HEK293 (cell line): ENCODE results near the gene MAD2L1BP.

ENCODE experiments used
- CTCF ChIA-PET: fragments of 350-600 bp; formaldehyde crosslinking; extraction: SDS; loops from one replicate; lab custom pipeline; 2021; ENCODE audit warnings: antibody characterized with exemption; lab: Yijun Ruan, JAX
- POLR2A ChIA-PET: fragments of 300-600 bp; formaldehyde crosslinking; extraction: SDS; loops from one replicate; lab custom pipeline; 2020; ENCODE audit warnings: antibody characterized with exemption, inconsistent platforms; lab: Yijun Ruan, JAX
- H3K27ac ChIP-seq: fragments of 200-500 bp; sonication (Bioruptor generic); 2 replicates; pipeline ENCODE4 v1.5.1; 2014; ENCODE audit warnings: low read depth, low read length, control low read depth, inconsistent platforms; ENCODE audit errors: extremely low read depth
- H3K36me3 ChIP-seq, 2 experiments: fragments of 200-500 bp in 1 of 2; sonication (Bioruptor generic) in 1 of 2; 1 replicate in 1 of 2; 2 replicates in 1 of 2; pipeline ENCODE4 v1.5.1; 2014 to 2017; ENCODE audit warnings: inconsistent platforms in 2 of 2, low read length in 2 of 2; ENCODE audit not compliant: control insufficient read depth in 2 of 2, insufficient read depth in 1 of 2
- H3K4me1 ChIP-seq: fragments of 200-500 bp; sonication (Bioruptor generic); 2 replicates; pipeline ENCODE4 v1.5.1; 2014; ENCODE audit warnings: mild to moderate bottlenecking, low read length, inconsistent platforms; ENCODE audit not compliant: control insufficient read depth, insufficient read depth
- H3K4me3 ChIP-seq: 2 replicates; pipeline ENCODE4 v1.5.1; 2011; ENCODE audit warnings: low read depth, mild to moderate bottlenecking, control low read depth, low read length, moderate library complexity
- H3K9me3 ChIP-seq: fragments of 200-500 bp; sonication (Bioruptor generic); 2 replicates; pipeline ENCODE4 v1.5.1; 2014; ENCODE audit warnings: low read depth, low read length, inconsistent platforms; ENCODE audit not compliant: control insufficient read depth, insufficient read depth
- BCL11B ChIP-seq: fragments of 450-650 bp; formaldehyde crosslinking; IDR thresholded peaks from 2 replicates; pipeline ENCODE4 v1.5.1; 2016; ENCODE audit warnings: low read depth, missing biosample characterization, missing genetic modification characterization
- GLIS1 ChIP-seq: fragments of 450-650 bp; formaldehyde crosslinking; IDR thresholded peaks from 2 replicates; pipeline ENCODE4 v1.5.1; 2016; ENCODE audit warnings: missing biosample characterization, missing genetic modification characterization
- GLIS2 ChIP-seq: fragments of 450-650 bp; formaldehyde crosslinking; IDR thresholded peaks from 2 replicates; pipeline ENCODE4 v1.5.1; 2016; ENCODE audit warnings: missing biosample characterization, missing genetic modification characterization
- YY2 ChIP-seq: fragments of 450-650 bp; formaldehyde crosslinking; IDR thresholded peaks from 2 replicates; pipeline ENCODE4 v1.5.1; 2016; ENCODE audit warnings: missing biosample characterization, missing genetic modification characterization
- ZFP69B ChIP-seq: fragments of 450-650 bp; formaldehyde crosslinking; IDR thresholded peaks from 2 replicates; pipeline ENCODE4 v1.5.1; 2016; ENCODE audit warnings: missing biosample characterization, missing genetic modification characterization
- ZNF138 ChIP-seq: fragments of 450-650 bp; formaldehyde crosslinking; IDR thresholded peaks from 2 replicates; pipeline ENCODE4 v1.5.1; 2016; ENCODE audit warnings: missing biosample characterization, missing genetic modification characterization, borderline replicate concordance
- ZNF23 ChIP-seq: fragments of 450-650 bp; formaldehyde crosslinking; IDR thresholded peaks from 2 replicates; pipeline ENCODE4 v1.5.1; 2016; ENCODE audit warnings: missing biosample characterization, missing genetic modification characterization, borderline replicate concordance
- ZNF548 ChIP-seq: fragments of 450-650 bp; formaldehyde crosslinking; IDR thresholded peaks from 2 replicates; pipeline ENCODE4 v1.5.1; 2016; ENCODE audit warnings: missing biosample characterization, missing genetic modification characterization
- ZNF549 ChIP-seq: fragments of 450-650 bp; IDR thresholded peaks from 2 replicates; pipeline ENCODE4 v1.5.1; 2018; ENCODE audit warnings: missing biosample characterization, missing genetic modification characterization, mild to moderate bottlenecking, inconsistent platforms, moderate library complexity
- ZNF571 ChIP-seq: fragments of 450-650 bp; formaldehyde crosslinking; IDR thresholded peaks from 2 replicates; pipeline ENCODE4 v1.5.0; 2017; ENCODE audit warnings: missing biosample characterization, missing genetic modification characterization
- ZNF626 ChIP-seq: fragments of 450-650 bp; sonication (Bioruptor Pico); formaldehyde crosslinking; IDR thresholded peaks from 2 replicates; pipeline ENCODE4 v1.5.1; 2018; ENCODE audit warnings: missing biosample characterization, missing genetic modification characterization, inconsistent platforms
- ZNF654 ChIP-seq: fragments of 450-650 bp; formaldehyde crosslinking; IDR thresholded peaks from 2 replicates; pipeline ENCODE4 v1.5.1; 2016; ENCODE audit warnings: low read depth, missing biosample characterization, missing genetic modification characterization
- ZNF843 ChIP-seq: fragments of 450-650 bp; formaldehyde crosslinking; IDR thresholded peaks from 2 replicates; pipeline ENCODE4 v1.5.1; 2016; ENCODE audit warnings: missing biosample characterization, missing genetic modification characterization
- ZSCAN30 ChIP-seq: fragments of 450-650 bp; IDR thresholded peaks from 2 replicates; pipeline ENCODE4 v1.5.1; 2018; ENCODE audit warnings: missing biosample characterization, mild to moderate bottlenecking, missing genetic modification characterization, moderate library complexity
- TF ChIP-seq, protein P1 (sequence below): fragments of 450-650 bp; formaldehyde crosslinking; IDR thresholded peaks from 2 replicates; pipeline ENCODE4 v1.5.1; 2016; ENCODE audit warnings: missing biosample characterization, missing genetic modification characterization
- TF ChIP-seq, protein P2 (sequence below): fragments of 450-650 bp; formaldehyde crosslinking; IDR thresholded peaks from 2 replicates; pipeline ENCODE4 v1.5.1; 2016; ENCODE audit warnings: missing biosample characterization, missing genetic modification characterization
- TF ChIP-seq, protein P3 (sequence below): fragments of 450-650 bp; formaldehyde crosslinking; IDR thresholded peaks from 2 replicates; pipeline ENCODE4 v1.5.1; 2017; ENCODE audit warnings: missing biosample characterization, missing genetic modification characterization
- TF ChIP-seq, protein P4 (sequence below): fragments of 450-650 bp; formaldehyde crosslinking; IDR thresholded peaks from 2 replicates; pipeline ENCODE4 v1.5.1; 2016; ENCODE audit warnings: missing biosample characterization, missing genetic modification characterization
- TF ChIP-seq, protein P5 (sequence below): fragments of 450-650 bp; formaldehyde crosslinking; conservative IDR thresholded peaks from 2 replicates; pipeline ENCODE4 v1.5.1; 2016; ENCODE audit warnings: low read depth, missing biosample characterization, missing genetic modification characterization
- TF ChIP-seq, protein P6 (sequence below): fragments of 450-650 bp; formaldehyde crosslinking; IDR thresholded peaks from 2 replicates; pipeline ENCODE4 v1.5.1; 2016; ENCODE audit warnings: missing biosample characterization, missing genetic modification characterization

Gene MAD2L1BP

DNA sequence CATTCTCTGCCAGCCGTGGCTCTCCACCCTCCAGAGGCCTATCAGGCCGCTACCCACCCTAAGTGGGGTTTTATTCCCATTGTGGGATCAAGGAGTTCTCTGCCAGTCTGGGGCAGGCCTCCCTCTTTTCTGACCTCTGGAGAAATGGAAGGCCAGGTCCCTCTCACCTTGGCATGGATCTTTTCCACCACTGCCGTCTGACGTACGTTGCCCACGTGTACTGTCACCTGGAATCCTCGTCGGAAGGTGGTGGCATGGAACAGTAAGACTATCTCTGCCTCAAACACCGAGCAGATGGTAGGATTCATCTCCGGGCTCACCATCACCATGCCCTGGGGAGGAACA lies 13.8 kb upstream of the MAD2L1BP start:
- Histone ChIP-seq H3K4me1 (no peaks in the 10 kb centered on the region), H3K9me3 (no peaks in the 10 kb centered on the region), H3K4me3 (no peak overlapping the region), H3K36me3 (peaks cover 25 to 76% of the 10 kb centered on the region in 2 experiments), H3K27ac (no peak overlapping the region)
- ChIA-PET POLR2A (no interaction called here), CTCF (interaction anchor here (1.2 kb wide), 1 partner anchor 13 kb away, joined by 3 read pairs; no protein-coding TSS in a partner anchor)
- TF ChIP-seq ZNF548 (no peak), ZSCAN30 (tag by site-specific recombination) (no peak), ZNF571 (tag by site-specific recombination) (no peak), YY2 (no peak)

DNA sequence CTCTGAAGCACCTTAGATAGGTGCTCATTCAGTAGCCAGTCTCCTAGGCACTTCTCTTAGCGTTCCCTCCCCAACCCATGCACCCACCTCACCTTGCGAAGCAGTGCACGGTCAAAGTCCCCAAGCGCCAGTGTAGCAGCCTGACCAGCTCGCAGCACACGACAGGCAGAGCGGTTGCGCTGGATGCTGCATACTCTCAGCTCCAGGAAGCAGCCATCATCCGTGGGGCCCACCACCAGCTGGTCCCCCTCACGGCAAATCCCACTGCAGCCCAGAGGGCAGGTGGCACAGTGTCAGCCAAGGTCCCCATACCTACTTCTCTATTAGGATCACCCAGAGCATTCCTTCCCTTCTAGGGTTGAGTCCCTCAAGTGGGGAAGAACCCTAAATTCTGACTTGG lies 13.1 kb upstream of the MAD2L1BP start:
- Histone ChIP-seq H3K9me3 (no peaks in the 10 kb centered on the region), H3K27ac (no peak overlapping the region), H3K4me1 (0 out of 2 replicates have a peak, but pooled peaks cover 7% of the 10 kb centered on the region), H3K36me3 (peaks cover 25 to 74% of the 10 kb centered on the region in 2 experiments), H3K4me3 (no peak overlapping the region)
- ChIA-PET POLR2A (interaction anchor here (1.1 kb wide), 1 partner anchor 9 kb away, joined by 4 read pairs; no protein-coding TSS in a partner anchor), CTCF (interaction anchor here (0.5 to 1.2 kb wide), 3 partner anchors 14 to 78 kb away, joined by 3 read pairs; no protein-coding TSS in a partner anchor)
- TF ChIP-seq ZFP69B (tag by site-specific recombination) (peak; percentile 69; the same call in 1 of the 2 replicates), ZNF23 (tag by site-specific recombination) (no peak)
- TF ChIP-seq, protein P1, sequence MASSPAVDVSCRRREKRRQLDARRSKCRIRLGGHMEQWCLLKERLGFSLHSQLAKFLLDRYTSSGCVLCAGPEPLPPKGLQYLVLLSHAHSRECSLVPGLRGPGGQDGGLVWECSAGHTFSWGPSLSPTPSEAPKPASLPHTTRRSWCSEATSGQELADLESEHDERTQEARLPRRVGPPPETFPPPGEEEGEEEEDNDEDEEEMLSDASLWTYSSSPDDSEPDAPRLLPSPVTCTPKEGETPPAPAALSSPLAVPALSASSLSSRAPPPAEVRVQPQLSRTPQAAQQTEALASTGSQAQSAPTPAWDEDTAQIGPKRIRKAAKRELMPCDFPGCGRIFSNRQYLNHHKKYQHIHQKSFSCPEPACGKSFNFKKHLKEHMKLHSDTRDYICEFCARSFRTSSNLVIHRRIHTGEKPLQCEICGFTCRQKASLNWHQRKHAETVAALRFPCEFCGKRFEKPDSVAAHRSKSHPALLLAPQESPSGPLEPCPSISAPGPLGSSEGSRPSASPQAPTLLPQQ, result peak; percentile 84

DNA sequence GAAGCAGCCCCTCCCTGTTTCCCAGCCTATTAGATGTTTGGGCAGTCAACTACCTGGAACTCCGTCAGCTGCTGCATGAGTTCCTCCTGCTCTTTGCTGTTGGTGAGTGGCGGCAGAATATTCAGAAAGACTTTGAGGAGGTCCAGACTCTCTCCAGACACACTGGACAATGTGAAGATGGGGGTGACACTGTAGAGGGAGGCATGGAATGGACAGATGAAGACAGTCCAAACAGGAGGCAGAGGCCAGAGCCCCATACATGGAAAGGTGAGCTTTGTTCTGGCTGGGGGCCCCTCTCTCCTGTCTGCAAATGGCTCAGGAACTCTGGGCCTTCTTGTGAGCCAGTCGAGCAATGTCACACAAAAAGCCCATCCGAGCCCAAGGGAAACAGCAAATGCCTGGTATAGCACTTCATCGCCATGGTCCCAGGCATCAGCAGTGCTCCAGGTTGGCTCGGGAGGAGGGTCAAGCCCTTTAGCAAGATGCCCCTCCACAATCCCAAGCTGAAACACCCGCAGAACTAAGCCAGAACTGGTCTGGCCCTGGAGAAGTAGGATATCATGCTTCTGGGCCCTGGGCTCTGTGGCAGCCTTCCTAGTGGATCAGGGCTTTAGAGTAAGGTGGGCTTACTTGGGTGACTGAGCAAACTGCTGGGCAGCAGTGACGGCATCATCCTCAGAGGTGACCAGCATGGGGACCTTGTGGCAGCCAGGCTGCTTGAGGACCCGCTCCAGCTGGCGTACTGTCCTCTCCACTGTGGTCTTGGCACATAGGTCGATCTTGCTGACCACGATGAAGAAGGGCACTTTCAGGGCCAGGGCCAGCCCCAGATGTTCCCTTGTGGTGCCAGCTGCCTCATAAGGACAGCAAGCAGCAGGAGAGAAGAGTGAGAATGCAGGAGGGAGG lies 11.5 kb upstream of the MAD2L1BP start:
- H3K4me3 ChIP-seq, result no peak overlapping the region
- ChIA-PET CTCF (no interaction called here), POLR2A (interaction anchor here (1.1 to 1.3 kb wide), 2 partner anchors 11 kb away, joined by 3 to 4 read pairs; partner anchors contain the start of gene MAD2L1BP)
- H3K4me1 ChIP-seq, result 0 out of 2 replicates have a peak, but pooled peaks cover 8% of the 10 kb centered on the region
- no peak overlapping the region for H3K27ac ChIP-seq
- H3K36me3 ChIP-seq, result peaks cover 18 to 72% of the 10 kb centered on the region in 2 experiments
- no peaks in the 10 kb centered on the region for H3K9me3 ChIP-seq
- TF ChIP-seq GLIS1 (tag by site-specific recombination), result no peak
- TF ChIP-seq, protein P2, sequence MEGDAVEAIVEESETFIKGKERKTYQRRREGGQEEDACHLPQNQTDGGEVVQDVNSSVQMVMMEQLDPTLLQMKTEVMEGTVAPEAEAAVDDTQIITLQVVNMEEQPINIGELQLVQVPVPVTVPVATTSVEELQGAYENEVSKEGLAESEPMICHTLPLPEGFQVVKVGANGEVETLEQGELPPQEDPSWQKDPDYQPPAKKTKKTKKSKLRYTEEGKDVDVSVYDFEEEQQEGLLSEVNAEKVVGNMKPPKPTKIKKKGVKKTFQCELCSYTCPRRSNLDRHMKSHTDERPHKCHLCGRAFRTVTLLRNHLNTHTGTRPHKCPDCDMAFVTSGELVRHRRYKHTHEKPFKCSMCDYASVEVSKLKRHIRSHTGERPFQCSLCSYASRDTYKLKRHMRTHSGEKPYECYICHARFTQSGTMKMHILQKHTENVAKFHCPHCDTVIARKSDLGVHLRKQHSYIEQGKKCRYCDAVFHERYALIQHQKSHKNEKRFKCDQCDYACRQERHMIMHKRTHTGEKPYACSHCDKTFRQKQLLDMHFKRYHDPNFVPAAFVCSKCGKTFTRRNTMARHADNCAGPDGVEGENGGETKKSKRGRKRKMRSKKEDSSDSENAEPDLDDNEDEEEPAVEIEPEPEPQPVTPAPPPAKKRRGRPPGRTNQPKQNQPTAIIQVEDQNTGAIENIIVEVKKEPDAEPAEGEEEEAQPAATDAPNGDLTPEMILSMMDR (tag by site-specific recombination), result no peak
- no peak for TF ChIP-seq BCL11B (tag by site-specific recombination)
- no peak for TF ChIP-seq ZNF626 (tag by site-specific recombination)
- no peak for TF ChIP-seq GLIS2 (tag by site-specific recombination)
- TF ChIP-seq, protein P3, sequence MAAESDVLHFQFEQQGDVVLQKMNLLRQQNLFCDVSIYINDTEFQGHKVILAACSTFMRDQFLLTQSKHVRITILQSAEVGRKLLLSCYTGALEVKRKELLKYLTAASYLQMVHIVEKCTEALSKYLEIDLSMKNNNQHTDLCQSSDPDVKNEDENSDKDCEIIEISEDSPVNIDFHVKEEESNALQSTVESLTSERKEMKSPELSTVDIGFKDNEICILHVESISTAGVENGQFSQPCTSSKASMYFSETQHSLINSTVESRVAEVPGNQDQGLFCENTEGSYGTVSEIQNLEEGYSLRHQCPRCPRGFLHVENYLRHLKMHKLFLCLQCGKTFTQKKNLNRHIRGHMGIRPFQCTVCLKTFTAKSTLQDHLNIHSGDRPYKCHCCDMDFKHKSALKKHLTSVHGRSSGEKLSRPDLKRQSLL (tag by site-specific recombination), result no peak
- TF ChIP-seq ZNF138 (tag by site-specific recombination), result no peak
- TF ChIP-seq ZNF654 (tag by site-specific recombination), result no peak
- TF ChIP-seq, protein P4, sequence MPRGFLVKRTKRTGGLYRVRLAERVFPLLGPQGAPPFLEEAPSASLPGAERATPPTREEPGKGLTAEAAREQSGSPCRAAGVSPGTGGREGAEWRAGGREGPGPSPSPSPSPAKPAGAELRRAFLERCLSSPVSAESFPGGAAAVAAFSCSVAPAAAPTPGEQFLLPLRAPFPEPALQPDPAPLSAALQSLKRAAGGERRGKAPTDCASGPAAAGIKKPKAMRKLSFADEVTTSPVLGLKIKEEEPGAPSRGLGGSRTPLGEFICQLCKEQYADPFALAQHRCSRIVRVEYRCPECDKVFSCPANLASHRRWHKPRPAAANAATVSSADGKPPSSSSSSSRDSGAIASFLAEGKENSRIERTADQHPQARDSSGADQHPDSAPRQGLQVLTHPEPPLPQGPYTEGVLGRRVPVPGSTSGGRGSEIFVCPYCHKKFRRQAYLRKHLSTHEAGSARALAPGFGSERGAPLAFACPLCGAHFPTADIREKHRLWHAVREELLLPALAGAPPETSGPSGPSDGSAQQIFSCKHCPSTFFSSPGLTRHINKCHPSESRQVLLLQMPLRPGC (tag by site-specific recombination), result no peak
- no peak for TF ChIP-seq ZNF843 (tag by site-specific recombination)
- TF ChIP-seq, protein P5, sequence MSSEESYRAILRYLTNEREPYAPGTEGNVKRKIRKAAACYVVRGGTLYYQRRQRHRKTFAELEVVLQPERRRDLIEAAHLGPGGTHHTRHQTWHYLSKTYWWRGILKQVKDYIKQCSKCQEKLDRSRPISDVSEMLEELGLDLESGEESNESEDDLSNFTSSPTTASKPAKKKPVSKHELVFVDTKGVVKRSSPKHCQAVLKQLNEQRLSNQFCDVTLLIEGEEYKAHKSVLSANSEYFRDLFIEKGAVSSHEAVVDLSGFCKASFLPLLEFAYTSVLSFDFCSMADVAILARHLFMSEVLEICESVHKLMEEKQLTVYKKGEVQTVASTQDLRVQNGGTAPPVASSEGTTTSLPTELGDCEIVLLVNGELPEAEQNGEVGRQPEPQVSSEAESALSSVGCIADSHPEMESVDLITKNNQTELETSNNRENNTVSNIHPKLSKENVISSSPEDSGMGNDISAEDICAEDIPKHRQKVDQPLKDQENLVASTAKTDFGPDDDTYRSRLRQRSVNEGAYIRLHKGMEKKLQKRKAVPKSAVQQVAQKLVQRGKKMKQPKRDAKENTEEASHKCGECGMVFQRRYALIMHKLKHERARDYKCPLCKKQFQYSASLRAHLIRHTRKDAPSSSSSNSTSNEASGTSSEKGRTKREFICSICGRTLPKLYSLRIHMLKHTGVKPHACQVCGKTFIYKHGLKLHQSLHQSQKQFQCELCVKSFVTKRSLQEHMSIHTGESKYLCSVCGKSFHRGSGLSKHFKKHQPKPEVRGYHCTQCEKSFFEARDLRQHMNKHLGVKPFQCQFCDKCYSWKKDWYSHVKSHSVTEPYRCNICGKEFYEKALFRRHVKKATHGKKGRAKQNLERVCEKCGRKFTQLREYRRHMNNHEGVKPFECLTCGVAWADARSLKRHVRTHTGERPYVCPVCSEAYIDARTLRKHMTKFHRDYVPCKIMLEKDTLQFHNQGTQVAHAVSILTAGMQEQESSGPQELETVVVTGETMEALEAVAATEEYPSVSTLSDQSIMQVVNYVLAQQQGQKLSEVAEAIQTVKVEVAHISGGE (tag by site-specific recombination), result no peak
- TF ChIP-seq, protein P6, sequence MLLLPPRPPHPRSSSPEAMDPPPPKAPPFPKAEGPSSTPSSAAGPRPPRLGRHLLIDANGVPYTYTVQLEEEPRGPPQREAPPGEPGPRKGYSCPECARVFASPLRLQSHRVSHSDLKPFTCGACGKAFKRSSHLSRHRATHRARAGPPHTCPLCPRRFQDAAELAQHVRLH, result no peak
- TF ChIP-seq ZNF549 (tag by site-specific recombination), result no peak
